Measurements from ENCODE around the gene RNF115. TPM values are rescaled to one million over a fixed set of nuclear protein-coding genes. Genes with fewer than 3 reads are reported as not detected.
A peak's percentile ranks its signal among the peaks of the same experiment; 100 is the strongest.

Gene RNF115
- total and polyA plus RNA-seq, 2 of the 4 experiments (the other 2 are of a cell fraction), result 13.5 to 22.9 TPM

DNA sequence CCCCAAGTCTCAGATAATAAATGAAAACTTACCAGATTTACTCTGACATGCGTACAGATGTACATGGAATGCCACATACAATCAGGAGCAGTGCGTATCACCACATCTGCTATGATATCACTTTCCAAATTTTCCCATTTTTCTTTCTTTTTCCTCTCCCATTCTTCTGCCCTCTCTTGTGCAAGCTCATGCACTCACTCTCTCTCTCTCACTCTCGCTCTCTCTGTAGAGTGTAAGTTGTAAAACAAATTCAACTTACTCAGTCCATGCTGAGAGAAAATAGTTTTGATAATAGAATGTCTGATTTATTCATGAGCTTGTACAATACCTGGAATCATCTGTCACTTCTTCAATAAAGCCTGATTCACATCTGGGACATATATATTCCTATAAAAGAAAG, 35.3 kb downstream of the RNF115 start:
- no peak overlapping the region for H3K4me2 ChIP-seq (ENCODE audit: low read depth, low read length)
- H3K27me3 ChIP-seq (ENCODE audit: control insufficient read depth, insufficient read depth, low read length), result no peaks in the 10 kb centered on the region
- no peak overlapping the region for H3K4ac ChIP-seq (ENCODE audit: low read depth, low read length)
- H3K27ac ChIP-seq (ENCODE audit: insufficient read depth, low read length), result no peak overlapping the region
- 0 out of 2 replicates have a peak, but pooled peaks cover 3% of the 10 kb centered on the region for H4K20me1 ChIP-seq (ENCODE audit: insufficient read depth, low read length)
- H3K36me3 ChIP-seq (ENCODE audit: control insufficient read depth, insufficient read depth, low read length), result peaks cover 10% of the 10 kb centered on the region
- in situ Hi-C loops (cut with MboI; ENCODE audit: low sequenced_read_pairs) (no loop called here), dilution Hi-C loops (cut with HindIII; ENCODE audit: low sequenced_read_pairs, unreplicated experiment) (no loop called here), intact Hi-C loops (cut with micrococcal nuclease) (no loop called here)
- TF ChIP-seq RAD21 (IDR thresholded peaks at IDR 0.05; ENCODE audit: low read length) (no peak), RFX5 (IDR thresholded peaks at IDR 0.05; ENCODE audit: low read depth, low read length) (no peak), CHD1 (IDR thresholded peaks at IDR 0.05; ENCODE audit: low read depth, low read length) (no peak), CEBPB (IDR thresholded peaks at IDR 0.05; ENCODE audit: low read depth, low read length) (no peak), MXI1 (IDR thresholded peaks at IDR 0.05; ENCODE audit: borderline replicate concordance, low read depth, low read length) (no peak), BHLHE40 (IDR thresholded peaks at IDR 0.05; ENCODE audit: low read depth, low read length) (no peak), MAZ (IDR thresholded peaks at IDR 0.05; ENCODE audit: borderline replicate concordance, low read depth, low read length) (no peak), SMC3 (IDR thresholded peaks at IDR 0.05; ENCODE audit: low read depth, low read length) (no peak), RCOR1 (IDR thresholded peaks at IDR 0.05; ENCODE audit: insufficient replicate concordance, low read length) (no peak), MAFK (IDR thresholded peaks at IDR 0.05; ENCODE audit: low read depth, low read length) (no peak), NFE2L2 (IDR thresholded peaks at IDR 0.05; ENCODE audit: low read depth, low read length) (no peak), POLR2A (IDR thresholded peaks at IDR 0.05; ENCODE audit: low read depth, low read length) (no peak), FOS (IDR thresholded peaks at IDR 0.05; ENCODE audit: low read depth, low read length) (no peak)
- TF ChIP-seq, protein P1, sequence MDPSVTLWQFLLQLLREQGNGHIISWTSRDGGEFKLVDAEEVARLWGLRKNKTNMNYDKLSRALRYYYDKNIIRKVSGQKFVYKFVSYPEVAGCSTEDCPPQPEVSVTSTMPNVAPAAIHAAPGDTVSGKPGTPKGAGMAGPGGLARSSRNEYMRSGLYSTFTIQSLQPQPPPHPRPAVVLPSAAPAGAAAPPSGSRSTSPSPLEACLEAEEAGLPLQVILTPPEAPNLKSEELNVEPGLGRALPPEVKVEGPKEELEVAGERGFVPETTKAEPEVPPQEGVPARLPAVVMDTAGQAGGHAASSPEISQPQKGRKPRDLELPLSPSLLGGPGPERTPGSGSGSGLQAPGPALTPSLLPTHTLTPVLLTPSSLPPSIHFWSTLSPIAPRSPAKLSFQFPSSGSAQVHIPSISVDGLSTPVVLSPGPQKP (IDR thresholded peaks at IDR 0.05; ENCODE audit: borderline replicate concordance, low read depth, low read length), result no peak
- TF ChIP-seq, protein P2, sequence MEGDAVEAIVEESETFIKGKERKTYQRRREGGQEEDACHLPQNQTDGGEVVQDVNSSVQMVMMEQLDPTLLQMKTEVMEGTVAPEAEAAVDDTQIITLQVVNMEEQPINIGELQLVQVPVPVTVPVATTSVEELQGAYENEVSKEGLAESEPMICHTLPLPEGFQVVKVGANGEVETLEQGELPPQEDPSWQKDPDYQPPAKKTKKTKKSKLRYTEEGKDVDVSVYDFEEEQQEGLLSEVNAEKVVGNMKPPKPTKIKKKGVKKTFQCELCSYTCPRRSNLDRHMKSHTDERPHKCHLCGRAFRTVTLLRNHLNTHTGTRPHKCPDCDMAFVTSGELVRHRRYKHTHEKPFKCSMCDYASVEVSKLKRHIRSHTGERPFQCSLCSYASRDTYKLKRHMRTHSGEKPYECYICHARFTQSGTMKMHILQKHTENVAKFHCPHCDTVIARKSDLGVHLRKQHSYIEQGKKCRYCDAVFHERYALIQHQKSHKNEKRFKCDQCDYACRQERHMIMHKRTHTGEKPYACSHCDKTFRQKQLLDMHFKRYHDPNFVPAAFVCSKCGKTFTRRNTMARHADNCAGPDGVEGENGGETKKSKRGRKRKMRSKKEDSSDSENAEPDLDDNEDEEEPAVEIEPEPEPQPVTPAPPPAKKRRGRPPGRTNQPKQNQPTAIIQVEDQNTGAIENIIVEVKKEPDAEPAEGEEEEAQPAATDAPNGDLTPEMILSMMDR (conservative IDR thresholded peaks at IDR 0.05; ENCODE audit: low read depth, low read length), result no peak
- TF ChIP-seq, protein P3, sequence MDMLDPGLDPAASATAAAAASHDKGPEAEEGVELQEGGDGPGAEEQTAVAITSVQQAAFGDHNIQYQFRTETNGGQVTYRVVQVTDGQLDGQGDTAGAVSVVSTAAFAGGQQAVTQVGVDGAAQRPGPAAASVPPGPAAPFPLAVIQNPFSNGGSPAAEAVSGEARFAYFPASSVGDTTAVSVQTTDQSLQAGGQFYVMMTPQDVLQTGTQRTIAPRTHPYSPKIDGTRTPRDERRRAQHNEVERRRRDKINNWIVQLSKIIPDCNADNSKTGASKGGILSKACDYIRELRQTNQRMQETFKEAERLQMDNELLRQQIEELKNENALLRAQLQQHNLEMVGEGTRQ (IDR thresholded peaks at IDR 0.05; ENCODE audit: low read depth, low read length), result no peak
- no peak overlapping the region for H4K5ac ChIP-seq (ENCODE audit: low read depth, low read length)
- no peaks in the 10 kb centered on the region for H3K9me3 ChIP-seq (ENCODE audit: control insufficient read depth, insufficient read depth, low read length)
- H3K79me1 ChIP-seq (ENCODE audit: low read depth in 1 of 2, low read length in 2 of 2), result peaks cover 17 to 66% of the 10 kb centered on the region in 2 experiments
- peak overlapping the region; percentile 47; the same call in 1 of the 2 replicates for H3K23ac ChIP-seq (ENCODE audit: low read depth, low read length)
- no peak overlapping the region for H2BK120ac ChIP-seq (ENCODE audit: low read depth, low read length)
- no peak for ATAC-seq (ENCODE audit: low read depth)
- no TSS peak for BruUV-seq (replicated peaks)
- no peak overlapping the region for H3K56ac ChIP-seq (ENCODE audit: extremely low read depth, insufficient read depth, low read length)
- no peak overlapping the region for H3K18ac ChIP-seq (ENCODE audit: low read depth, low read length)
- no peak overlapping the region for H2AFZ ChIP-seq (replicated peaks; ENCODE audit: low read length, poor library complexity)
- WGBS, 2 experiments (ENCODE audit: extremely low coverage in 2 of 2, insufficient read length in 1 of 2), result 100% methylated on average over 2 of the region's 3 CpGs; no CpG with 5 or more reads in 1 of the 2 experiments
- no peak overlapping the region for H2BK20ac ChIP-seq (ENCODE audit: low read depth, low read length)
- no peak overlapping the region for H2BK15ac ChIP-seq (ENCODE audit: low read depth, low read length)
- no peak overlapping the region for H2AK9ac ChIP-seq (replicated peaks; ENCODE audit: low read depth, low read length, poor library complexity)
- no peak overlapping the region for H3K14ac ChIP-seq (replicated peaks; ENCODE audit: low read depth, low read length)
- H4K91ac ChIP-seq (ENCODE audit: insufficient read depth, low read depth, low read length), result no peak overlapping the region
- H3K9me1 ChIP-seq (ENCODE audit: insufficient read depth, low read length), result peaks cover 2% of the 10 kb centered on the region
- ChIA-PET CTCF (interaction anchor here (0.9 kb wide), 1 partner anchor 13 kb away, joined by 3 read pairs; no protein-coding TSS in a partner anchor), POLR2A (ENCODE audit: unreplicated experiment) (no interaction called here)
- DNase-seq, result no peak
- H2AK5ac ChIP-seq (ENCODE audit: low read depth, low read length), result no peak overlapping the region
- H3K4me3 ChIP-seq (ENCODE audit: insufficient read depth, low read depth, low read length), result no peak overlapping the region
- H3K4me1 ChIP-seq (ENCODE audit: control insufficient read depth, insufficient read depth, low read length), result peaks cover 2% of the 10 kb centered on the region; the same call in 1 of the 2 replicates
- no peak overlapping the region for H3K9ac ChIP-seq (ENCODE audit: low read depth, low read length)
- no peak overlapping the region for H2BK5ac ChIP-seq (ENCODE audit: low read depth, low read length, poor library complexity, severe bottlenecking)
- no peak overlapping the region for H4K8ac ChIP-seq (ENCODE audit: low read depth in 2 of 2, low read length in 2 of 2)

Data from IMR-90 (cell line).